ENCODE data around the gene KCTD1. TPM values are rescaled to one million over a fixed set of nuclear protein-coding genes. Genes with fewer than 3 reads are reported as not detected.

Gene KCTD1
- total RNA-seq, 1 donor from 2014 or later = 5.5 TPM

DNA sequence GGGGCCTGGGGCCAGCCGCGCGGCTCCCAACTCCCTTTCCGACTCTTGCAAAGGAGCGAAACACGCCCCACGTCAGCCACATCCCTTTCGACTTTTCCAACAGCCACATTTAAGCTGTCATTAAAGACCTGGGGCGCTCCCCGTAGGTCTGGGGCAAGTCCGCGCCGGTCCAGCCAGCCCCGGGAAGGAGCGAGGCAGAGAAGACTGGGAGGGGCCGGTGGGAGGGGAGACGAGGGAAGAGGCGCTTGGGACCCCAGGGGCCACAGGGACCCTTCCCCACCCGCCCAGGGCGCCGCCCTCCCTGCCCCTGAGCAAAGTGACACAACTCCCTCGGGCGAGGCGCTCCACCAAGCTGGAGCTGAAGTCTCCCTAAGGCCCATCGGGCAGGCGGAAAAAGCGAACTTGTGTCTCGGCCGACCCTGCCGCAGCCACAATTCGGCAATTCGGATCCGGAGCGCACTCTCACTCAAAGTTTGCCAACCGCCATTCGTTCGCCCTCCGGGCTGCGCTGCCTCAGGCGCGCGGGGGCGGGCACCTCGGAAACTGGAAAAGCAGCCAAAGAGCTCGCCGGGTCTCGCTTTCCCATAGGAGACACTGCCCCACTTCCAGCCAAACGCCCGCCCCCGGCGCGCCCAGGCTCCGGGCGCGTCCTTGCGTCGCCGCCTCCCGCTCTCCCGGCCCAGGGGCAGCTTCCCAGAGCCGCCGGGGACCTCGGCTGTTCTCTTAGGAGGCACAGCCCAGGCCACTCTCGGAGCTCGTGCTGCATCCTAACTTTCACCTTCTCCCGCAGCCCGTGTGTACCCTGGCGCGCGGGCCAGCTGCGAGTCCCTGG is 1.1 kb upstream of the KCTD1 start:
- intact Hi-C loops (cut with micrococcal nuclease) = loop anchor here (2.0 to 10.0 kb wide), 5 partner anchors 99 to 1197 kb away; partner anchors contain the start of genes SS18 and ZNF521

DNA sequence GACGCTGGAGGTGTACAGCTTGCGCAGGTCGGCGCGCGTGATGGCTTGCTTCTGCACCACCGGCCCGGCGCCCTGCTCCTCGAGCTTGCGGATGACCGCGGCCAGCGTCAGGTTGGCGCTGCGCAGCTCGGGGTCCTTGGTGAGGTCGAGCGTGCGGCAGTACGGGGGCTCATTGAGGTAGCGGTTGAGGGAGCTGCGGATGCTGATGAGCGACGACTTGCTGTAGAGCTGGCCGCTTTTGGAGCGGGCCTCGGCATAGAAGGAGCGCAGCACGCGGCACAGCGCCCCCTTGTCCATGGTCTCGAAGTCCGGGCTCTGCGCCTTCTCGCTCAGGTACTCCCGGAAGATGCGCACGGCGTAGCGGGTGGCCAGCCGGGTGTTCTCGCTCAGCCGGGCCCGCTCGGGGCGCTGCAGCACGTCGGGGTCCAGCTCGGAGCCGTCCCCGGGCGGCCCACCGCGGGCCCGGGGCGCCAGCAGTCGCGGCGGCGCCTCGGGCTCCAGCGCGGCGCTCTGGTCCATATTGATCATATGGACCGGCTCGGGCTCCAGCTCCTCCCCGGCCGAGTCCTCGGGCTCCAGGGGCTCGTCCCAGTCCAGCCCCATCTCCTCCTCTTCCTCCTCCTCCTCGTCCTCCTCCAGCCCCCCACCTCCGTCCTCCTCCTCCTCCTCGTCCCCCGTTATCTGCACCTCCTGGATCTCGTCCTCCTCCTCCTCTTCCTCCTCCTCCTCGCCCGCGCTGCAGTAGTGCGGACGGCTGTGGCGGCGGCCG is 523 bp downstream of the KCTD1 start:
- intact Hi-C loops (cut with micrococcal nuclease) = loop anchor here (1.0 to 10.0 kb wide), 6 partner anchors 101 to 1196 kb away; partner anchors contain the start of genes SS18, TAF4B and ZNF521

DNA sequence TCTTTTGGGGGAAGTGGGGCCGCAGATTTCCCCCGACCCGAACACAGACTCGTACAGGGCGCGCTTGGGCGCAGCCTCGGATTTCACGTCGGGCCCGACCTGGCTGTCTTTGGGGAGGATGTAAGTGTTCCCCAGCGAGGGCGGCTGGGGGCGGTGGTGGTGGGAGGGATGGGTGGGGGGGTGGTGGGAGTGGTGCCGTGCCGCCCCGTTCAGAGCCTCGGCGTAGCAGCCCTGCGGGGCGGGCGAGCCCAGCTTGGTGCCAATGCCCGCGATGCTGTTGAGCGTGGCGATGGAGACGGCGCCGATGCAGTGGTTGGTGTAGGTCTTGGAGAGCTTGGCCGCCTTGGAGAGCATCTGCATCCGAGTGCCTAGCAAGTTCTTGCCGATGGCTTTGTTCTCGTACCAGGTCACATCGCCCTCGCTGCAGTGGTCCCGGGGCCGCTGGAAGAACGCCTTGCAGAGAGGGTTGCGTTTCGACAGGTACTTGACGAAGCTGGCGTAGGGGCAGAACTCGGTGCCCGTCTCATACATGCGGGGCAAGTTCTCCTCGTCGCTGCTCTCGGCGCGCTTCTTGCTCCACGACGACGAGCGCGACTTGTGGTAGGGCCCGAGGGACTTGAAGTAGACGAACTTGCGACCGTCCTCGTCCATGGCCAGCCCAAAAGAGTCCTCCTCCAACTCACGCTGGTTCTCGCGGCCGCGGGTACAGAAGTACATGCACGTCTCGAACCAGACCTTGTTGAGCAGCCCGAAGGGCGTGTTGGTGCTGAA is 1.3 kb downstream of the KCTD1 start:
- intact Hi-C loops (cut with micrococcal nuclease) = loop anchor here (5.0 to 10.0 kb wide), 4 partner anchors 162 to 1195 kb away; partner anchors contain the start of genes SS18 and ZNF521

DNA sequence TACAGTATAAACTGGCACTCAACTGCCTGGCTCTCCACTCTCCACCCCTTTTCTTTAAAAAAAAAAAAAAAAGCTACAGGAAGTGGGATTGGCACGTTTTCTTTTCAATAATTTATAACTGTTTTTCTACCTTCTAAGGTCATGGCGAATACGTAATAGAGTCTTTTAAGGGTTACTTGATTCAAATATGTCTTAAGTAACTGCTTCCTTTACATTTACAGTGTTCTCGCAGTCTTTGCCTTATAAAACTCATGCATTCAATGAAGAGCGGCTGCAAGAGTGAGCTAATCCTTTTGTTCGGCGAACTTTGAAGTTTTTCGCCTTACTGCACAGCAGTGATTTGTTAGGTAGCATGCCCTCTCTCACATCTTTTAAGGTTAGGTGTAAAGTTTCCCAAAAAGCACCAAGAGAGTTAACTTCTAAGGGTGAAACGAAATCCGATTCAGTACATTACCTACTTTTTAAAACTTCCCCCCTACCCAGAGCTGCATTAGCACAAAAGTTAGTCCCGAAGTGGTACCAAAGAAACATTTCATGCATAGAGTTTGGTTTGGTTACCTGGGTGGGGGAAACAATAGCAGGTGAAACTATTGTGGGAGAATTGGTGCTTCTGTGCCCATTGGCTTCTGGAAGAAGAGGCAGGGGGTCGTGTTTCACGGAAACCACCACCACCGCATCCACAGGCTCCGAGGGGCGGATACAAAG is 2.0 kb downstream of the KCTD1 start:
- intact Hi-C loops (cut with micrococcal nuclease) = loop anchor here (5.0 to 10.0 kb wide), 4 partner anchors 162 to 1194 kb away; partner anchors contain the start of genes SS18 and ZNF521

DNA sequence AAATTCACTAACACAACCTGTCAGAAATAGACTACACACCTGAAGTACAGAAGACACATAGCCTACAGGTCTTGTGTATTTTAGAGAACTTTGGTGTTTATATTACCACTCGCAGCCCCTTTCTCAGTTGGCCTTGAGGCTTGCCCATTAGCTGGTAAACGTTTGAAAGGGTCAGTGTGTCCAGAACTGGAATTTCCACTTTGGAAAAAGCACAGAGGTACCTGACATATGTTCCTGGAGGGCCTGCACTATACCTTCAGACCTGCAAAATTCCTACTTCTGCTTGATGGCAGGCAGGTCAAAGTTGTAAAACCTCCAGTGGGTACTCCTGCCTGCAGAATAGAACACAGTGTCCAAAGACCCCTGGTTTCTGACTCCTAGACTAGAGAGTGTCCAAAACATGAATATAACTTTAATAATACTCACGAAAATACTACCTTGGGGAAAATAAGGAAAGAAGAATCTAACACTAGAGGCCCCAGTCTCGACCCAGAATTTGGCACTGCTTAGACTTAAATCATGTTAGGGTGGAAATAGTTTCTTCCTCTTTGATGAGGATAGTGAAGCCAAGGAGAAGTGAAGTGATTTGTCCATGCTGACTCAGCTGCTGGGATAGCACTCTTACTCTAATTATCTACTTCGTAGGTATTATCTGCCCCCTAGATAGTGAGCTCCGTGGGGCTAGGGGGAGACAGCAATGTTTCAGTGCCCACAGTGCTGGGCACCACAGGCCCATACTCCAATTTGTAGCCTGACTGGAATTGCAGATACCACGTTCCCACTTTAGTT is 2.8 kb downstream of the KCTD1 start:
- intact Hi-C loops (cut with micrococcal nuclease) = loop anchor here (5.0 to 10.0 kb wide), 4 partner anchors 161 to 1193 kb away; partner anchors contain the start of genes SS18 and ZNF521

DNA sequence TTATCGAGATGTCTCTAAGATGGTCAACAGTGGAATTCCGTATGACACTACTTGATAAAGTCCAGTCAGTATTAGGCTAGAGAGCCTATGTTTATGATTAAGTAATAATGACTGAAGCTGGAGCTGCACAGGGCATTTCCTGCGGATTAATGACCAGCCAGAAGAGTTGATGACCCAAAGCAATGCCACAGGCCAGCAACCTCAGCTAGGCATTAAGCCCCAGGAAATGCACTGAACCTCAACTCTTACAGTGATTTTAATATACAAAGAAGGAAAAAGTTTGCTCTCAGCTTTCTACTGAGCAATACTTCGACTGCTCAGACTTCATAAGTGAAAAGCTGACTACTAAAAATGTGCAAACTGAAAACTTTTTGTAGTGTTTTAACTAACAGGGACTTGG is 3.9 kb downstream of the KCTD1 start:
- intact Hi-C loops (cut with micrococcal nuclease) = loop anchor here (10.0 kb wide), 2 partner anchors 160 to 450 kb away; partner anchors contain the start of gene SS18

DNA sequence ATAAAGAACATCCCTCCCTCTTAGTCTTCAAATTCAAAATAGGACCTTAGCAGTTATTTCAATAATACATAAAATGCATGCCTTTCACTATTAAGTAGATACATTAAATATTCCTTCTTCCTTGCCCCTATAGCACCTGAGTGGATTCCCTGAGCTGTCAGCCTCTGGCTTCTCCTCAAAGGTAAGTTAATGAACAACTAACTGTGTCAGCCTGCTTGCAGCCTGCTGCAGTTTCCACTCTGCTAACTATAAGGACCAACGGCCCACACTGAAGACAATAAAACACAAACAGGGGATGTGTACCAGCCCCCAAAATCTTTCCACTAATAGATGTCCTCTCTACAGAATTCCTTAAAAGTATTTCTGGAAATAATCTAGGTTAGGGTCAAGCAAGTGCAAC is 5.0 kb downstream of the KCTD1 start:
- intact Hi-C loops (cut with micrococcal nuclease) = loop anchor here (10.0 kb wide), 2 partner anchors 159 to 449 kb away; partner anchors contain the start of gene SS18

DNA sequence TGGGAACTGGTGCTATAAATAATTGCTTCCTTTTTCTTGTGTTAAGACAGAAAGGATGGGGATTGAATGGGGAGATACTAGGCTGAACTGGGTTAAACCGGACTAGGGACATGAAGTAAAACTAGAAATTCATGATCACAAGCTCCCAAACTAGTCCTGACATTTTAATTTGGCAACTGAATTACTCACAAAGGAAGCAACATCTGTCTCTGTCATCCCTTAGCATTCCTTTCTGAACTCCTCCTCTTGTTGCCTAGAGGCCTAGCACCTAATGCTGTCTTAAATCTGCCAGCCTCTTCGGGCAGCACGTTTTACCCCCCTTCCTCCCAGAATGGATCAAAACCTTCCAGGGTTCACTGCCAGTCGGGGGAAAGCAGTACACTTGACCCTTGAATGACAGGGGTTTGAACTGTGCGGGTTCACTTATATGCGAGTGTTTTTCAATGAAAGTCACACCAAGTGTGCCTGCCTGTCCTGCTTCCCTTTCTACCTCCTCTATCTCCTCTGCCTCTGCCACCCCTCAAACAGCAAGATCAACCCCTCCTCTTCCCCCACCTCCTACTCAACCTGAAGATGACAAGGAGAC is 8.2 kb downstream of the KCTD1 start:
- intact Hi-C loops (cut with micrococcal nuclease) = loop anchor here (10.0 kb wide), 2 partner anchors 155 to 445 kb away; partner anchors contain the start of gene SS18

DNA sequence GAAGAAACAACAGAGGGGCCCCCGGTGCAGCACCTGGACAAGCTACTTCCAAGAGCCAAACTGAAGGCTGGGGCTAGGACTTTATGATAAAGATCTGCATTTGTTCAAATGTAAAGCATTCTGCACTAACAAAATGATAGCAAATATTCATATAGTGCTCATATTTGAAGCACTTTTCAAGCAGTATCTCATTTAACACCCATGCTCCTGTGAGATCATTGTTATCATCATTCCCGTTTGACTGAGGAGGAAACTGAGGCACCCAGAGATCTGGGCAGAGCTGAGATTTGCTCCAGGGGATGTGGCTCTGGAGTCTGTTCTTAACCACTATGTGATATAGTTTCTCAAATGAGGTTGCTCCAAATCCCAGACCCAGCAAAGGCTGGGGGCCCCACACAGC is 9.8 kb downstream of the KCTD1 start:
- intact Hi-C loops (cut with micrococcal nuclease) = no loop called here

DNA sequence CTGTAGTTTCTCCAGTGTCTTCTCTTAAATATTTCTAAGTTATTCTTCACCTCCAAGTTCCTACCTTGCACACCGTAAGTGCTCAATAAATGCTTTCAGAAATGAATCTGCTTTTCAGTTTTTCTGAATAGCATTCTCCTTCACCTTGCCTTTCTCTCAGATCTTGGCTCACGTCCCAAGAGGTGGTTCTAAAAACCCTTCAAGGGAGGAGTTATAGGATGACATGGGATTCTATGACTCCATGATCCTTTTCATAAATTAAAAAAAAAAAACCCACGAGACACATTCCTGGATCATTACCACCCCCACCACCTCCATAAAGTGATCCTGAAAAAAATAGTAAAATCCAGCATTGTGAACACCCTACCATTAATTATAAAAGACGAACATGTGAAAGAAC is 11.7 kb downstream of the KCTD1 start:
- intact Hi-C loops (cut with micrococcal nuclease) = no loop called here

DNA sequence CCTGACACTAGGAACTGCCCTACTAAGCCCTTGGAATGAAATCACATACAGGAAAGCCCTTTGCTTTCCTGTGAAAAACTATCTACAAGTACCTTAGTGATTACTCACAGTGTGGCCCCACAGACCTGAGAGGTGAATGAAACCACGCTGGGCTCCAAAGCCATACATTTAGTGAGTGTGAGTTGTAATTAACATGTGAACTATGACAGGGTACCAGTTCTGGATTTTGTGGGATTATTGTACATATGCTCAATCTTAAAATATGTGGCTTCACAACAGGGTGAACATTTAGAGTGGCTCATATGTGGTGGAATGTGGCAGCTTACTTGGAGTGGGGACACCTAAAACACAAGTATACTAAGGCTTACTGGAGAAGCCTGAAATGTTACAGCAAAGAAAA is 12.3 kb downstream of the KCTD1 start:
- intact Hi-C loops (cut with micrococcal nuclease) = no loop called here

DNA sequence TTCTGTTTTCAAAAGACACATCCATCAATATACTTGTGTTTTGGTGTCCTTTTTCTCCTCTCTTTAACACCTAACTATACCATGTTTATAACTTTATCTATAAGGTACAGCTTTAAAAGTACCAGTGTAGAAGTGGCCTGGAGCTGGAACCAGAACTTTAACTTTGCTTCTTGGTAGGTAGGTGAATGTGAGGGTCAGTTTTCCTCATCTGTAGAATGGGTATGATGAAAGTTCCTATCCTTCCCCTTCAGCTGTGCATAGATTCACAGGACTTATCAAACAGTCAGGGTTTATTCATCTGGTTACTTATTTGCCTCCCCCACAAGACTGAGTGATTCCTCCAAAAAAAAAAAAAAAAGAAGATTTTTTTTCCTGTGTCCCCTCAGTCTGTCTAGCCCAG is 12.7 kb downstream of the KCTD1 start:
- intact Hi-C loops (cut with micrococcal nuclease) = no loop called here

DNA sequence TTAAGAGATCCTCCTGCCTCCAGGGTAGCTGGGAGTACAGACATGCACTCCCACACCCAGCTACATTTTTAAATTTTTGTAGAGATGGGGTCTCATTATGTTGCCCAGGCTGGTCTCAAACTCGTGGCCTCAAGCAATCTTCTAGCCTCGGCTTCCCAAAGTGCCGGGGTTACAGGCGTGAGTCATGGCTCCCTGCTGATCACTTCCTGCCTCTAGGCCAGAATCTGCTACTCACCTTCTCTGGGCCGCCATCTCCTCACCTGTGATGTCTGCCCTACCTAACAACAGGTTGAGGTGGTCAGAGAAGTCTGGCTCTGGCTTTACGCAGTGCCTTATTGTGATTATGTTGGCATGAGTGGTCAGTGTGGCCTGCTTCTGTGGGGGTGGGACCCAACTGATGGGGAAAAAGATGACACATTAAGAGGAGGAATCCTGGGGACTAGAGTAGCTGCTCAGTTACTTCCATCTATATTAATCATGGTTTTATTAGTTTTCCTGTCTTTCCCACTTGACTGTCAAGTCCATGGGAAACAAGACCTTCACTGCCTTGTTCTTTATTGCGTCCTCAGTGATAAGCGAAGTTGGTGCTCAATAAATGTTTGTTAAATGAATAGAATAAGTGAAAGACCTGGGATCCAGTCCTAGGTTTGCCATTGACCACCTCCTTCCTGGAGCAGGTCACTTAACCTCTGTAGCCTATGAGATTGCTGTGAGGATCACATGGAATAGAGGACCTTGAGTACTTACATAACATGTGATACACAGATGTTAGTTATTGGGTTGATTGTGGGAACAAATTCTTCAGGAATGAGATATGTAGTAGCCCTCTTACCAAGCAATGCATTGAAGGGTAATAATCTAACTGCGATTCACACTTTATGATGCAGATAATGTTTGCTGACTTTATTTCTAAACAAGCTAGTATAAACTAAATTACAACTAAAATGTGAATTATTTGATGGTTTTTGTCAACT is 15.7 kb downstream of the KCTD1 start:
- intact Hi-C loops (cut with micrococcal nuclease) = no loop called here

DNA sequence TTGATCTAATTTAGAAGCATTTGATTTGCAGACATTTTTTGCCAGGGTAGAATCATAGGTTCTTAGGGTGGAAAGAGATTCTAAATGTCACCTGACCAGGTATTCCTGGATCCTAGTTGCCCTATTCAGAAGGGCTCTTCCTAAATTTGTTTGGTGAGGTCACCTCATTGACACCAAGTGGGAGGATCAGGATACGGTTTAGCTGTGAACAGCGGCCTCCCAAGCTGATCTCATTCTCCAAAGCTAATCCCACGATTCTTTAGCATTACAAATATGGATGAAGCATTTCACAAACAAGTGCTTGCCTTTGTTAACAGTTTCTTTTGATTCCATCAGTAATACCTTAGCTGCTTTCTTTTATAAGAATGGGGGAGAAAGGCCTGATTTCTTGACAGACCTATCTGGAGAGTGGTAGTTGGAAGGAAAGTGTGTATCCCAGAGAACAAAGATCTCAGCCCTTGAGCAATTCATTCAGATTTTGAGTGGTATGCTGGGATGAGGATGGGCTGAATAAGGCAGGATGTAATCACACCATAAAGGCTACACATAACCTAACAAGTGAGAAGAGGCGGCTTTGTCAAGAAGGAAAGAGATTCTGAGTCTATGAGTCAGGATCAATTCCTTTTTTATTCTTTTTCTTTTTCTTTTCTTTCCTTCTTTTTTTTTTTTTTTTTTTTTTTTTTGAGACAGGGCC is 16.6 kb downstream of the KCTD1 start:
- intact Hi-C loops (cut with micrococcal nuclease) = no loop called here

DNA sequence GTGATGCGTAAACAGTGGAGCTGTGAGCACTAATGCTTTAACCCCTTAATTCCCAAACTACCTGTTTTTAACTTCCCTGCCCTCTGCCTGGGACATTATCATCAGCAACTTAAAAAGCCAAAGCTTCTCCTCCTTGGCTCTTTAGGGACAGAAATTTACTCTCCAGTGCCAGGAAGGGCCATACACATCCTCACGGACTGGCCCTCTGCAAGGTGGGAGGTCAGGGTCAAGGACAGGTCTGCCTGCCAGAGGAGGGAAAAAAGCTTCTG is 21.5 kb downstream of the KCTD1 start:
- intact Hi-C loops (cut with micrococcal nuclease) = no loop called here

DNA sequence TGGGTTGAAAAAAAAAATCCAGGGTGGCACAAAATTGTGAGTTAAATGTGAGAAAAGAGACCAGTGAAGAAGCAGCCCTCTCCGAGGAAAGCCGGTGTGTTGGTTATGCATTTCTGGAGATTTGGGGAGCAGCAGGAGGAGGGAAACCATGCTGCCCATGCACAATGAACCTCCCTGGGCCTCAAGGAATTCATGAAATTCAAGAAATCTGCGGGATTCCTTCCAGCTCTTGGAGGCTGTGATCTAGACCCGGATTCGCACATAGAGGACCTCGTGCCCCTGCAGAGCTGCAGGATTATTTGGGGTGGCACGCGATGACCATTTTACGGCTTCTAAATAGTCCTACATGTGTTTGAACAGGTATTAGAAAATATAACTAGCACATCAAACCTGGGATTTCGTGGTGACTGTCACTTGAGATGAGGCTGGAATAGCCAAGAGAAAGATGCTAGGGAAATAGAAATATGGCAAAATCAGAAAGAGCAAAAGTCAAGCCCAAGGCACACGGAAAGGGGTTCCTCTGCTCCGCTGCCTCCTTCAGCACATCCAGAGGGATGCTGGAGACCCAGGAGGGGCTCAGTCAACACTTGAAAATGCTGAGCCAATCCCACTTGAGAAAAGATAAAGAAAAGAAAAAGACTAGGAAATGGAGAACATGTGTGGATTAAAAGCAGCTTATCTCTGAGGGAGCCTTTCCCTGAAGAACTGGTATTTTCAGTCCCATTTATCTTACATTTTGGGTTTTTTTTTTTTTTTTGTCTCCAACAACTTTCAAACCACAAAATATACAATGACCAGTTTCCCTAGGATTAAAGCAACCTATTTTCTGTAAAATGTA is 22.0 kb downstream of the KCTD1 start:
- intact Hi-C loops (cut with micrococcal nuclease) = no loop called here
